Endothelial cell of umbilical vein (primary cell): ENCODE measurements around the gene KIRREL2. TPM values are rescaled to one million over a fixed set of nuclear protein-coding genes. Genes with fewer than 3 reads are reported as not detected.

Experiments
- BruUV-seq: library from RNA; stranded (reverse); fragments of 400-500 nt; replicated peaks from 2 replicates; lab custom pipeline; 2021; lab: Mats Ljungman, UMichigan
- CTCF ChIA-PET: fragments of 300-600, 350-600 bp; sonication (Branson Sonifier 250); formaldehyde crosslinking; loops from one replicate; lab custom pipeline; 2021; ENCODE audit warnings: antibody characterized with exemption, inconsistent platforms; lab: Charles Lee
- POLR2A ChIA-PET: fragments of 300-600, 350-600 bp; sonication (Branson Sonifier 250); formaldehyde crosslinking; loops from one replicate; lab custom pipeline; 2021; ENCODE audit warnings: antibody characterized with exemption, inconsistent platforms; lab: Charles Lee
- DNase-seq: peaks from one replicate; pipeline ENCODE4 v3.0.0-alpha.2; 2011; ENCODE audit warnings: low read depth, low spot score
- FAIRE-seq: peaks from 2 replicates; lab custom pipeline; 2011; peaks lifted over from hg19 to GRCh38; lab: Jason Lieb, UNC
- H2AFZ ChIP-seq: 2 replicates; pipeline ENCODE4 v1.6.0; 2012; ENCODE audit warnings: low read depth, low read length, control low read depth, inconsistent platforms
- H3K27ac ChIP-seq: 2 replicates; pipeline ENCODE4 v1.5.1; 2011; ENCODE audit warnings: low read depth, mild to moderate bottlenecking, control low read depth, low read length, moderate library complexity; ENCODE audit not compliant: insufficient read depth
- H3K27me3 ChIP-seq, 2 experiments: 2 replicates each; pipeline versions ENCODE4 v1.6.0 to v1.6.1; 2011; ENCODE audit warnings: low read length in 2 of 2, mixed read lengths in 1 of 2; ENCODE audit not compliant: control insufficient read depth in 2 of 2, insufficient read depth in 2 of 2
- H3K36me3 ChIP-seq, 2 experiments: 2 replicates in 1 of 2; 3 replicates in 1 of 2; pipeline ENCODE4 v1.5.1; 2011; ENCODE audit warnings: low read length in 2 of 2, mild to moderate bottlenecking in 1 of 2, moderate library complexity in 1 of 2; ENCODE audit not compliant: control insufficient read depth in 2 of 2, insufficient read depth in 2 of 2; ENCODE audit errors: extremely low read depth in 1 of 2
- H3K4me1 ChIP-seq: 3 replicates; pipeline ENCODE4 v1.5.1; 2011; ENCODE audit warnings: mild to moderate bottlenecking, low read length; ENCODE audit not compliant: control insufficient read depth, insufficient read depth; ENCODE audit errors: extremely low read depth
- H3K4me2 ChIP-seq: 2 replicates; pipeline ENCODE4 v1.6.1; 2011; ENCODE audit warnings: low read length, control low read depth, mixed read lengths; ENCODE audit not compliant: insufficient read depth
- H3K4me3 ChIP-seq, 3 experiments: fragments of 200-600 bp in 1 of 3; sonication (generic), shearing (Covaris generic) in 1 of 3; replicated peaks in 1 of 3; 2 replicates each; pipeline ENCODE4 v1.5.1; 2011 to 2016; ENCODE audit warnings: control low read depth in 3 of 3, low read length in 3 of 3, mild to moderate bottlenecking in 2 of 3, inconsistent platforms in 1 of 3, low read depth in 1 of 3, moderate library complexity in 1 of 3; ENCODE audit not compliant: insufficient read depth in 1 of 3
- H3K79me2 ChIP-seq: 2 replicates; pipeline ENCODE4 v1.6.0; 2012; ENCODE audit warnings: low read length, inconsistent platforms; ENCODE audit not compliant: control insufficient read depth, insufficient read depth
- H3K9ac ChIP-seq: replicated peaks from 2 replicates; pipeline ENCODE3; 2011; ENCODE audit warnings: low read length, control low read depth; ENCODE audit not compliant: insufficient read depth; ENCODE audit errors: extremely low read depth
- H3K9me1 ChIP-seq: replicated peaks from 3 replicates; pipeline ENCODE4 v1.6.0; 2011; ENCODE audit warnings: mild to moderate bottlenecking, low read length; ENCODE audit not compliant: control insufficient read depth, insufficient read depth; ENCODE audit errors: extremely low read depth
- H3K9me3 ChIP-seq: replicated peaks from 2 replicates; pipeline ENCODE4 v1.5.1; 2012; ENCODE audit warnings: low read length, inconsistent platforms; ENCODE audit not compliant: control insufficient read depth, insufficient read depth
- H4K20me1 ChIP-seq: replicated peaks from 2 replicates; pipeline ENCODE3; 2011; ENCODE audit warnings: mild to moderate bottlenecking, low read length; ENCODE audit not compliant: control insufficient read depth, insufficient read depth; ENCODE audit errors: extremely low read depth
- CTCF ChIP-seq, 2 donors: IDR thresholded peaks; 1 replicate in 1 of 2; 2 replicates in 1 of 2; pipeline ENCODE4 v1.5.1; 2011; ENCODE audit warnings: low read length in 2 of 2, mild to moderate bottlenecking in 2 of 2, moderate library complexity in 2 of 2, control low read depth in 1 of 2, inconsistent platforms in 1 of 2, low read depth in 1 of 2; ENCODE audit not compliant: insufficient read depth in 1 of 2; ENCODE audit errors: extremely low read depth in 1 of 2
- EZH2 ChIP-seq: IDR thresholded peaks from 2 replicates; pipeline ENCODE4 v1.6.1; 2012; ENCODE audit warnings: borderline replicate concordance, low read depth, mild to moderate bottlenecking, moderate library complexity, low read length, inconsistent platforms; ENCODE audit not compliant: severe bottlenecking
- FOS ChIP-seq: IDR thresholded peaks from 2 replicates; pipeline ENCODE4 v1.6.1; 2011; ENCODE audit warnings: mild to moderate bottlenecking, low read length, moderate library complexity, borderline replicate concordance; ENCODE audit not compliant: insufficient read depth
- GATA2 ChIP-seq: IDR thresholded peaks from 2 replicates; pipeline ENCODE4 v1.7.0; 2011; ENCODE audit warnings: low read depth, mild to moderate bottlenecking, moderate library complexity, mixed read lengths, low read length; ENCODE audit not compliant: insufficient read length, insufficient read depth
- JUN ChIP-seq: IDR thresholded peaks from 2 replicates; pipeline ENCODE4 v1.6.1; 2011; ENCODE audit warnings: borderline replicate concordance, low read depth; ENCODE audit not compliant: insufficient read length, insufficient read depth
- MAX ChIP-seq: IDR thresholded peaks from 2 replicates; pipeline ENCODE4 v1.6.1; 2011; ENCODE audit not compliant: insufficient read depth, insufficient read length
- MYC ChIP-seq: IDR thresholded peaks from one replicate; pipeline ENCODE4 v1.6.1; 2011; ENCODE audit warnings: mild to moderate bottlenecking, low read depth, low read length
- POLR2A ChIP-seq: IDR thresholded peaks from 2 replicates; pipeline ENCODE4 v1.6.1; 2012; ENCODE audit warnings: low read depth, mild to moderate bottlenecking, control low read depth, low read length
- POLR2AphosphoS5 ChIP-seq: IDR thresholded peaks from 2 replicates; pipeline ENCODE4 v1.6.1; 2012; ENCODE audit warnings: low read depth, mild to moderate bottlenecking, control low read depth, low read length, moderate library complexity; ENCODE audit not compliant: insufficient read depth
- dilution Hi-C: fragments of 300-500 bp; cut with MboI; formaldehyde crosslinking; loops from one replicate; pipeline ENCODE4 v1.15.0; 2019; ENCODE audit warnings: low sequenced_read_pairs; ENCODE audit not compliant: extremely low pct_ligation_motif_present
- intact Hi-C: fragments of 100-400 bp; cut with micrococcal nuclease; formaldehyde crosslinking; loops from one replicate; pipeline ENCODE4 v1.10.0; 2022
- polyA plus RNA-seq, 4 experiments: library from polyadenylated mRNA; depleted of rRNA in 3 of 4; stranded (reverse) in 3 of 4; unstranded in 1 of 4; fragments of >200 nt; gene quantifications; 2 replicates each; pipeline versions ENCODE4 v1.2.1 to v1.2.3, GENCODE V29; 2011 to 2012; ENCODE audit warnings: missing spikeins in 1 of 4
- total RNA-seq: library from RNA; stranded (reverse); gene quantifications from 2 replicates; pipeline ENCODE4 v1.2.3, GENCODE V29; 2021

The KIRREL2 gene
- total and polyA plus RNA-seq, 2 donors (not counting 3 experiments of a cell fraction or from before 2014, with no cell fraction given) = not detected

- ChIA-PET POLR2A (no interaction called here), CTCF (no interaction called here)
- Histone ChIP-seq H2AFZ (no peak overlapping the region), H3K36me3 (peaks cover 0 to 16% of the 10 kb centered on the region in 2 experiments), H3K27me3 (no peaks in the 10 kb centered on the region), H4K20me1 (no peaks in the 10 kb centered on the region), H3K27ac (no peak overlapping the region), H3K9me3 (no peaks in the 10 kb centered on the region), H3K4me1 (no peaks in the 10 kb centered on the region), H3K9ac (no peak overlapping the region), H3K9me1 (no peaks in the 10 kb centered on the region), H3K79me2 (no peaks in the 10 kb centered on the region), H3K4me3 (no peak overlapping the region), H3K4me2 (no peak overlapping the region)
- FAIRE-seq (no peak), DNase-seq (no peak)
- dilution Hi-C loops (no loop called here), intact Hi-C loops (no loop called here)
- no peak for TF ChIP-seq MYC
- TF ChIP-seq JUN = no peak
- TF ChIP-seq EZH2 = no peak
- TF ChIP-seq POLR2AphosphoS5 = no peak
- TF ChIP-seq GATA2 = no peak
- no peak for TF ChIP-seq CTCF (IDR thresholded peaks at IDR 0.05; ENCODE audit: extremely low read depth in 1 of 2, insufficient read depth in 1 of 2, low read depth in 1 of 2, low read length in 2 of 2)
- no peak for TF ChIP-seq MAX
- no peak for TF ChIP-seq POLR2A
- no peak for TF ChIP-seq FOS
- BruUV-seq = no TSS peak
Observed at GRCh38 chr19:35888398-35888797, 31.7 kb downstream of the KIRREL2 start.
